Tibial artery (tissue), 4 donors: ENCODE results near the gene LBHD1.

ENCODE experiments used
- DNase-seq, 2 donors: peaks; one replicate each; pipeline ENCODE4 v3.0.0-alpha.2; 2019
- H3K27ac ChIP-seq, 2 donors: fragments of 200-600 bp; sonication (generic) in 1 of 2; 1 replicate in 1 of 2; 2 replicates in 1 of 2; pipeline ENCODE4 v1.5.1; 2018 to 2019; ENCODE audit warnings: mild to moderate bottlenecking in 1 of 2
- H3K27me3 ChIP-seq, 2 donors: fragments of 200-600 bp; sonication (generic) in 1 of 2; one replicate each; pipeline versions ENCODE4 v1.5.1 to v1.6.0; 2016 to 2019
- H3K36me3 ChIP-seq, 3 donors: fragments of 200-600 bp; sonication (generic) in 2 of 3; one replicate each; pipeline ENCODE4 v1.5.1; 2016 to 2019; ENCODE audit warnings: mild to moderate bottlenecking in 2 of 3
- H3K4me1 ChIP-seq, 4 donors: fragments of 200-600 bp; sonication (generic) in 2 of 4; 1 replicate in 3 of 4; 2 replicates in 1 of 4; pipeline ENCODE4 v1.5.1; 2016 to 2019
- H3K4me3 ChIP-seq, 2 donors: fragments of 200-600 bp; sonication (generic) in 1 of 2; 1 replicate in 1 of 2; 2 replicates in 1 of 2; pipeline ENCODE4 v1.5.1; 2018 to 2019; ENCODE audit warnings: mild to moderate bottlenecking in 2 of 2
- H3K9me3 ChIP-seq, 3 donors: fragments of 200-600 bp; sonication (generic) in 1 of 3; one replicate each; pipeline ENCODE4 v1.5.1; 2016 to 2019
- CTCF ChIP-seq, 2 experiments: fragments of 200-600 bp in 1 of 2; fragments of 450-650 bp in 1 of 2; IDR thresholded peaks; one replicate each; pipeline ENCODE4 v1.5.1; 2017 to 2019; ENCODE audit warnings: antibody characterized with exemption in 2 of 2, mild to moderate bottlenecking in 1 of 2, moderate library complexity in 1 of 2
- intact Hi-C: fragments of 100-400 bp; cut with DNase I; formaldehyde crosslinking; loops from one replicate; pipeline ENCODE4 v1.15.0; 2023; ENCODE audit warnings: low total_unique reads

LBHD1 gene

GRCh38 chr11:62713343-62713742 is 41.3 kb upstream of the LBHD1 start:
- Histone ChIP-seq H3K4me1 (peaks cover 0 to 18% (median 15%) of the 10 kb centered on the region in 4 donors), H3K9me3 (no peaks in the 10 kb centered on the region), H3K36me3 (peaks cover 65 to 78% (median 77%) of the 10 kb centered on the region in 3 donors), H3K4me3 (no peak overlapping the region), H3K27me3 (no peaks in the 10 kb centered on the region), H3K27ac (no peak overlapping the region)
- no peak for TF ChIP-seq CTCF (IDR thresholded peaks at IDR 0.05)
- peak in 1 of 2 donors; percentile 54 for DNase-seq
- intact Hi-C loops = no loop called here

GRCh38 chr11:62712861-62713260 is 40.8 kb upstream of the LBHD1 start:
- no peak for TF ChIP-seq CTCF (IDR thresholded peaks at IDR 0.05)
- intact Hi-C loops = no loop called here
- H3K36me3 ChIP-seq = peaks cover 61 to 73% (median 72%) of the 10 kb centered on the region in 3 donors
- DNase-seq = no peak
- H3K9me3 ChIP-seq = no peaks in the 10 kb centered on the region
- no peak overlapping the region for H3K27ac ChIP-seq
- no peak overlapping the region for H3K4me3 ChIP-seq
- peaks cover 0 to 23% (median 19%) of the 10 kb centered on the region in 4 donors for H3K4me1 ChIP-seq
- no peaks in the 10 kb centered on the region for H3K27me3 ChIP-seq

DNA sequence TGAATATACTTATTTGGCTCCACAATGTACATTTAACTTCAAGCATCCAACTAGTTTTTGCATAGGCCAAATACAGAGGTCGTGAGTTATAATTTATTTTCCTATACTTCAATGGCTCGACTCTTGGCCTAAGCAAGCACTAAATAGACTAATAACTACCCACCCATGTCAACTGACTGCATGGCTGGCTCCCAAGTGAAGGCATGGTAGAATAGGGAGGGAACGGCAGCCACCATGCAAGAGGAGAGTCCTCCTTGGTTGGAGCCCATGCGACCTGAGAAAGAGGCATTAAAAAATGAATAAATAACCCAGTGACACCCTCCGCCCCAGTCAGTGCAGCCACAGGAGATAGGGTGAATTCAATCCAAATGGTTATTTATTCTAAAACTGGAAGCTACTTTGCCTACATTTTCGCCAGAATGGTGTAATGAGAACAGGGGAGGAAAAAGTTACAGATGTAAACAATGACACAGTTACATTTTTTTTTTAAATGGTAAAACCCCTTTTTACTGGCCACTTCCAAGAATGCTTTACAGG is 40.3 kb upstream of the LBHD1 start:
- DNase-seq = peak in 1 of 2 donors; percentile 29
- Histone ChIP-seq H3K4me1 (peaks cover 0 to 24% (median 19%) of the 10 kb centered on the region in 4 donors), H3K36me3 (peaks cover 55 to 68% (median 67%) of the 10 kb centered on the region in 3 donors), H3K4me3 (no peak overlapping the region), H3K9me3 (no peaks in the 10 kb centered on the region), H3K27me3 (no peaks in the 10 kb centered on the region), H3K27ac (no peak overlapping the region)
- TF ChIP-seq CTCF (IDR thresholded peaks at IDR 0.05) = no peak
- intact Hi-C loops = no loop called here

DNA sequence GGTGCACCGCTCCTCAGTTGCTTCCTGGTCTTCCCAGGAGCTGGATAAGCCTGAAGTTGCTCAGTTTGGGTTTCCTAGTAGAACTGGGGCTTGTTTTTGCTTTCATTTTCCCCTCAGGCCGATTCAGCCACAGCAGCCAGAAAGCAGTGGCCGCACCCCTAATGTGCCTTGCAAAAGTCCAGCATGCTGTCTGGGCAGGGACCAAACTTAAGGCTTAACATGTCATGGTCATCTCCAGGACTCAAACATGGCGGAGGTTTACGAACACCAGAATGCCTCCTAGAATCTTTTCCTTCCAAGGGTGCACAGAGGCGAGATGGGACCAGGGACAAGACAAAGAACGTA is 37.9 kb upstream of the LBHD1 start:
- H3K4me1 ChIP-seq = peaks cover 0 to 40% (median 35%) of the 10 kb centered on the region in 4 donors

DNA sequence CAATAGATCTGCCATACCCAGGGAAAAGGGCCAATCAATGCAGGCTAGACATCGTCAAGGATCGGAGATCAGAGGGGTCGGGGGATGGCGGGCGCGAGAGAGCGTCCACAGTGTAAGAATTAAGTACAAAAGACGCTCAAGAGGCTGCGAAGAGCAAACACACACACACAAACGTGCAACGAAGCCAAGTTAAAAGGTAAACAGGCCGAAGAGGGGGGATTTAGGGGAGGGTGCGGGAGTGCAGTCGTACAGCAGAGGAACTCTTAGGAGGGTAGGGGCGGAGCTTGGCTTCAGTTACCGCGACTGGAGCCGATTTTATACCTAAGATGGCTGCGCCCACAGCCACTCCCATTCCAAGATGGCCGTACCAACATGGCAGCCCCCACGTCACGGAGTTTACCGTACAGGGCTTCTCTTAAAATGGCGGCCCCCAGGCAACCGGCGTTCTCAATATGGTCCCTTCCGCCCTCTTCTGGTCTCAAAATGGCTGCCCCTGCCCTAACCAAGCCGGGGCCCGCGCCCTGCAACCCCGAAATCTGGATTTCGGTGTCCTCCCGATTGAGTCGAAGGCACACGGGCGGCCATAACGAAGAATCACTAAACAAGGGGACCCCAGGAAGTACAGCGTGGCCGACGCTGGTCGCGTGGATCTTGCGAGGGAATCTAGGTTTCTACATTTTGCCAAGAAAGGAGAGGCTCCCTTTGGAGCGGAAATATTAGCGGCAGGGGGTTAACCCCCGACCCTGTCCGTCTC is 37.4 kb upstream of the LBHD1 start:
- H3K27ac ChIP-seq = peak overlapping the region; percentile 91 to 96
- peak overlapping the region; percentile 58 to 64 for H3K4me3 ChIP-seq
- H3K4me1 ChIP-seq = peaks cover 0 to 40% (median 35%) of the 10 kb centered on the region in 4 donors
- intact Hi-C loops = loop anchor here (10.0 kb wide), 1 partner anchor 95 kb away; the partner anchor contains the start of genes EML3 and ROM1
- no peaks in the 10 kb centered on the region for H3K9me3 ChIP-seq
- no peaks in the 10 kb centered on the region for H3K27me3 ChIP-seq
- peak; percentile 99 for DNase-seq
- peak in 1 of 2 experiments; percentile 13 for TF ChIP-seq CTCF (IDR thresholded peaks at IDR 0.05)
- peaks cover 26 to 39% (median 37%) of the 10 kb centered on the region in 3 donors for H3K36me3 ChIP-seq

More for the DNA sequence above, 37.9 kb upstream of the LBHD1 start:
- peaks cover 32 to 44% (median 43%) of the 10 kb centered on the region in 3 donors for H3K36me3 ChIP-seq
- no peak for TF ChIP-seq CTCF (IDR thresholded peaks at IDR 0.05)
- DNase-seq = peak in 1 of 2 donors; percentile 64
- H3K9me3 ChIP-seq = no peaks in the 10 kb centered on the region
- H3K27me3 ChIP-seq = no peaks in the 10 kb centered on the region
- peak overlapping the region; percentile 58 to 64 for H3K4me3 ChIP-seq
- peak overlapping the region; percentile 91 to 96 for H3K27ac ChIP-seq
- intact Hi-C loops = no loop called here
